PFSK-1 (cell line): ENCODE data around the gene BCAS3.

Experiments used
- FOXP2 ChIP-seq: optimal IDR thresholded peaks from 2 replicates; pipeline ENCODE3; 2011; ENCODE audit warnings: borderline replicate concordance, control low read depth, inconsistent platforms; ENCODE audit not compliant: insufficient read depth; ENCODE audit errors: extremely low read length, extremely low read depth
- POLR2AphosphoS5 ChIP-seq: IDR thresholded peaks from 2 replicates; pipeline ENCODE4 v1.6.1; 2012; ENCODE audit warnings: low read depth, mild to moderate bottlenecking, control low read depth, low read length, moderate library complexity
- REST ChIP-seq, 2 experiments: IDR thresholded peaks; 2 replicates each; pipeline versions ENCODE4 v1.6.1 to v1.8.0; 2011 to 2012; ENCODE audit warnings: low read depth in 2 of 2, low read length in 2 of 2, control low read depth in 1 of 2, inconsistent platforms in 1 of 2, mild to moderate bottlenecking in 1 of 2, moderate library complexity in 1 of 2; ENCODE audit not compliant: insufficient read depth in 1 of 2
- SIN3A ChIP-seq: IDR thresholded peaks from 2 replicates; pipeline ENCODE4 v1.6.1; 2012; ENCODE audit warnings: mild to moderate bottlenecking, low read length, moderate library complexity, borderline replicate concordance; ENCODE audit not compliant: insufficient read depth
- TAF1 ChIP-seq: IDR thresholded peaks from 2 replicates; pipeline ENCODE4 v1.6.1; 2012; ENCODE audit warnings: low read length, control low read depth, borderline replicate concordance; ENCODE audit not compliant: insufficient read depth

Gene BCAS3

GRCh38 chr17:60685437-60685836 is 7.8 kb downstream of the BCAS3 start:
- TF ChIP-seq POLR2AphosphoS5 (no peak), TAF1 (no peak), FOXP2 (no peak), REST (IDR thresholded peaks at IDR 0.05; ENCODE audit: insufficient read depth in 1 of 2, low read depth in 2 of 2, low read length in 2 of 2) (no peak), SIN3A (no peak)

- TF ChIP-seq REST (IDR thresholded peaks at IDR 0.05; ENCODE audit: insufficient read depth in 1 of 2, low read depth in 2 of 2, low read length in 2 of 2): no peak
- no peak for TF ChIP-seq TAF1
- TF ChIP-seq FOXP2: no peak
- TF ChIP-seq SIN3A: no peak
- TF ChIP-seq POLR2AphosphoS5: no peak
Observed at GRCh38 chr17:60695960-60696359, 18.3 kb downstream of the BCAS3 start.

GRCh38 chr17:60699090-60699489 is 21.4 kb downstream of the BCAS3 start:
- no peak for TF ChIP-seq SIN3A
- no peak for TF ChIP-seq REST (IDR thresholded peaks at IDR 0.05; ENCODE audit: insufficient read depth in 1 of 2, low read depth in 2 of 2, low read length in 2 of 2)
- TF ChIP-seq FOXP2: no peak
- TF ChIP-seq POLR2AphosphoS5: no peak
- TF ChIP-seq TAF1: no peak

GRCh38 chr17:60704170-60704569 is 26.5 kb downstream of the BCAS3 start:
- no peak for TF ChIP-seq POLR2AphosphoS5
- TF ChIP-seq REST (IDR thresholded peaks at IDR 0.05; ENCODE audit: insufficient read depth in 1 of 2, low read depth in 2 of 2, low read length in 2 of 2): no peak
- TF ChIP-seq FOXP2: no peak
- no peak for TF ChIP-seq SIN3A
- no peak for TF ChIP-seq TAF1

GRCh38 chr17:60712675-60713074 is 35.0 kb downstream of the BCAS3 start:
- TF ChIP-seq SIN3A: no peak
- TF ChIP-seq REST (IDR thresholded peaks at IDR 0.05; ENCODE audit: insufficient read depth in 1 of 2, low read depth in 2 of 2, low read length in 2 of 2): no peak
- no peak for TF ChIP-seq POLR2AphosphoS5
- no peak for TF ChIP-seq TAF1
- TF ChIP-seq FOXP2: no peak
